Pancreas (tissue), 10 donors: ENCODE measurements around the gene CEL. TPM values are rescaled to one million over a fixed set of nuclear protein-coding genes. Genes with fewer than 3 reads are reported as not detected.
"Not testable (repeated sequence)": the region's sequence is repeated elsewhere in the genome, so short reads cannot be mapped to it uniquely, and the experiment has no call there.

ENCODE experiments used
- ATAC-seq, 4 donors: fragments of 200-7000 bp; cut with Tn5 transposase; one replicate each; pipeline versions ENCODE4 v1.8.0 to v1.9.1; 2020; ENCODE audit warnings: mild to moderate bottlenecking in 4 of 4, moderate library complexity in 4 of 4
- DNase-seq, 6 donors: peaks; one replicate each; pipeline ENCODE4 v3.0.0-alpha.2; 2020
- FAIRE-seq: peaks from 2 replicates; lab custom pipeline; 2012; peaks lifted over from hg19 to GRCh38; lab: Jason Lieb, UNC
- H3K27ac ChIP-seq, 4 donors: fragments of 200-600 bp; sonication (generic); 1 replicate in 3 of 4; 2 replicates in 1 of 4; pipeline versions ENCODE4 v1.5.0 to v1.8.0; 2020
- H3K27me3 ChIP-seq, 4 donors: fragments of 200-600 bp; one replicate each; pipeline ENCODE4 v1.8.0; 2021
- H3K36me3 ChIP-seq, 3 donors: fragments of 200-600 bp; sonication (generic) in 1 of 3; one replicate each; pipeline versions ENCODE4 v1.5.0 to v1.8.0; 2020 to 2021
- H3K4me1 ChIP-seq, 3 donors: fragments of 200-600 bp; one replicate each; pipeline ENCODE4 v1.8.0; 2021
- H3K4me3 ChIP-seq, 4 donors: fragments of 200-600 bp; sonication (generic) in 2 of 4; one replicate each; pipeline versions ENCODE4 v1.5.0 to v1.8.0; 2020 to 2021
- H3K9me3 ChIP-seq, 4 donors: fragments of 200-600 bp; one replicate each; pipeline ENCODE4 v1.8.0; 2021
- WGBS, 2 donors: extraction: QIAGEN DNeasy Blood & Tissue Kit; methylation state at CpG; one replicate each; pipeline ENCODE4 v1.1.7; 2013; 5-methylcytosine and 5-hydroxymethylcytosine counted together
- intact Hi-C, 3 donors: fragments of 100-400 bp; cut with DNase I; formaldehyde crosslinking; loops; one replicate each; pipeline versions ENCODE4 v1.11.1 to v1.14.2; 2022
- polyA plus RNA-seq, 2 donors: library from polyadenylated mRNA; stranded (reverse); fragments of 200-250 nt; gene quantifications; one replicate each; pipeline ENCODE4 v1.2.3, GENCODE V29; 2013
- total RNA-seq, 6 donors: library from RNA; stranded (reverse); fragmentation: NEBNext Ultra II Directional in 4 of 6; extraction: Animal tissue kit (Norgen Biotek cat#: 25700) in 4 of 6; gene quantifications; one replicate each; pipeline versions ENCODE4 v1.2.1 to v1.2.4, GENCODE V29; 2021 to 2023
- TF ChIP-seq, protein P1 (sequence below), 4 donors: fragments of 200-600 bp; sonication (generic) in 3 of 4; IDR thresholded peaks; one replicate each; pipeline versions ENCODE4 v1.5.0 to v1.8.0; 2021; ENCODE audit warnings: antibody characterized with exemption in 4 of 4
- donor health status: healthy with polysubstance abuse.
- donor health status: DM: no; HTN: no; CAD: no; lungs with moderate emphysema.
- donor health status: DM: no; HTN: no; CAD: no.
- donor health status: control.
- donor health status: control.
- donor health status: Bipolar disorder and iron deficiency.
- donor health status: DM: yes; HTN: yes; CAD: no.
- donor health status: DM: no; HTN: no; CAD: no.
- donor health status: DM: no; HTN: no; CAD: no.
- donor health status: DM: yes; HTN: yes; CAD: no.

CEL gene
- total and polyA plus RNA-seq, 8 donors = 2,560 to 24,413 (median 16,465) TPM

DNA sequence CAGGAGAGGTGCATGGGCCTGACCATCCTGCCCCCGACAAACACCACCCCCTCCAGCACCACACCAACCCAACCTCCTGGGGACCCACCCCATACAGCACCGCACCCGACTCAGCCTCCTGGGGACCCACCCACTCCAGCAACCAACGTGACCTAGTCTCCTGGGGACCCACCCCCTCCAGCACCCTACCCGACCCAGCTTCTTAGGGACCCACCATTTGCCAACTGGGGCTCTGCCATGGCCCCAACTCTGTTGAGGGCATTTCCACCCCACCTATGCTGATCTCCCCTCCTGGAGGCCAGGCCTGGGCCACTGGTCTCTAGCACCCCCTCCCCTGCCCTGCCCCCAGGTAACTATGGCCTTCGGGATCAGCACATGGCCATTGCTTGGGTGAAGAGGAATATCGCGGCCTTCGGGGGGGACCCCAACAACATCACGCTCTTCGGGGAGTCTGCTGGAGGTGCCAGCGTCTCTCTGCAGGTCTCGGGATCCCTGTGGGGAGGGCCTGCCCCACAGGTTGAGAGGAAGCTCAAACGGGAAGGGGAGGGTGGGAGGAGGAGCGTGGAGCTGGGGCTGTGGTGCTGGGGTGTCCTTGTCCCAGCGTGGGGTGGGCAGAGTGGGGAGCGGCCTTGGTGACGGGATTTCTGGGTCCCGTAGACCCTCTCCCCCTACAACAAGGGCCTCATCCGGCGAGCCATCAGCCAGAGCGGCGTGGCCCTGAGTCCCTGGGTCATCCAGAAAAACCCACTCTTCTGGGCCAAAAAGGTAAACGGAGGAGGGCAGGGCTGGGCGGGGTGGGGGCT is 4.6 kb downstream of the CEL start:
- DNase-seq = peak in 4 of 6 donors; percentile 63 to 85 (median 70)
- Histone ChIP-seq H3K9me3 (no peaks in the 10 kb centered on the region), H3K36me3 (peaks cover 0 to 46% (median 20%) of the 10 kb centered on the region in 3 donors), H3K27me3 (no peaks in the 10 kb centered on the region), H3K27ac (peak overlapping the region; percentile 30 to 86 (median 74)), H3K4me3 (peak overlapping the region in 3 of 4 donors; percentile 49 to 61 (median 55)), H3K4me1 (no peaks in the 10 kb centered on the region)
- peak in 2 of 4 donors; percentile 0 to 2 for ATAC-seq
- intact Hi-C loops = no loop called here
- no peak for FAIRE-seq
- WGBS, 2 donors = 36 to 48% methylated on average over 23 to 25 of the region's 25 CpGs
- TF ChIP-seq, protein P1, sequence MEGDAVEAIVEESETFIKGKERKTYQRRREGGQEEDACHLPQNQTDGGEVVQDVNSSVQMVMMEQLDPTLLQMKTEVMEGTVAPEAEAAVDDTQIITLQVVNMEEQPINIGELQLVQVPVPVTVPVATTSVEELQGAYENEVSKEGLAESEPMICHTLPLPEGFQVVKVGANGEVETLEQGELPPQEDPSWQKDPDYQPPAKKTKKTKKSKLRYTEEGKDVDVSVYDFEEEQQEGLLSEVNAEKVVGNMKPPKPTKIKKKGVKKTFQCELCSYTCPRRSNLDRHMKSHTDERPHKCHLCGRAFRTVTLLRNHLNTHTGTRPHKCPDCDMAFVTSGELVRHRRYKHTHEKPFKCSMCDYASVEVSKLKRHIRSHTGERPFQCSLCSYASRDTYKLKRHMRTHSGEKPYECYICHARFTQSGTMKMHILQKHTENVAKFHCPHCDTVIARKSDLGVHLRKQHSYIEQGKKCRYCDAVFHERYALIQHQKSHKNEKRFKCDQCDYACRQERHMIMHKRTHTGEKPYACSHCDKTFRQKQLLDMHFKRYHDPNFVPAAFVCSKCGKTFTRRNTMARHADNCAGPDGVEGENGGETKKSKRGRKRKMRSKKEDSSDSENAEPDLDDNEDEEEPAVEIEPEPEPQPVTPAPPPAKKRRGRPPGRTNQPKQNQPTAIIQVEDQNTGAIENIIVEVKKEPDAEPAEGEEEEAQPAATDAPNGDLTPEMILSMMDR (IDR thresholded peaks at IDR 0.05) = no peak

DNA sequence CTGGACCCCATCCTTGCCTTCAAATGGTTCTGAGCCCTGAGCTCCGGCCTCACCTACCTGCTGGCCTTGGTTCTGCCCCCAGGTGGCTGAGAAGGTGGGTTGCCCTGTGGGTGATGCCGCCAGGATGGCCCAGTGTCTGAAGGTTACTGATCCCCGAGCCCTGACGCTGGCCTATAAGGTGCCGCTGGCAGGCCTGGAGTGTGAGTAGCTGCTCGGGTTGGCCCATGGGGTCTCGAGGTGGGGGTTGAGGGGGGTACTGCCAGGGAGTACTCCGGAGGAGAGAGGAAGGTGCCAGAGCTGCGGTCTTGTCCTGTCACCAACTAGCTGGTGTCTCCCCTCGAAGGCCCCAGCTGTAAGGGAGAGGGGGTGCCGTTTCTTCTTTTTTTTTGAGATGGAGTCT is 5.2 kb downstream of the CEL start:
- Histone ChIP-seq H3K4me1 (no peaks in the 10 kb centered on the region), H3K9me3 (no peaks in the 10 kb centered on the region), H3K27me3 (no peaks in the 10 kb centered on the region), H3K27ac (peak overlapping the region in 3 of 4 donors; percentile 66 to 86 (median 82)), H3K4me3 (peak overlapping the region in 3 of 4 donors; percentile 49 to 61 (median 55)), H3K36me3 (peaks cover 0 to 46% (median 20%) of the 10 kb centered on the region in 3 donors)
- intact Hi-C loops = no loop called here
- ATAC-seq = peak in 2 of 4 donors; percentile 0 to 1
- FAIRE-seq = no peak
- TF ChIP-seq, protein P1 (IDR thresholded peaks at IDR 0.05) = no peak
- WGBS, 2 donors = 33 to 42% methylated on average over 11 of the region's 11 CpGs
- peak in 4 of 6 donors; percentile 65 to 87 (median 69) for DNase-seq

DNA sequence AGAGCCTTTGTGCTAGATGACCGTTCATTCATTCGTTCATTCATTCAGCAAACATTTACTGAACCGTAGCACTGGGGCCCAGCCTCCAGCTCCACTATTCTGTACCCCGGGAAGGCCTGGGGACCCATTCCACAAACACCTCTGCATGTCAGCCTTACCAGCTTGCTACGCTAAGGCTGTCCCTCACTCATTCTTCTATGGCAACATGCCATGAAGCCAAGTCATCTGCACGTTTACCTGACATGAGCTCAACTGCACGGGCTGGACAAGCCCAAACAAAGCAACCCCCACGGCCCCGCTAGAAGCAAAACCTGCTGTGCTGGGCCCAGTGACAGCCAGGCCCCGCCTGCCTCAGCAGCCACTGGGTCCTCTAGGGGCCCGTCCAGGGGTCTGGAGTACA is 6.0 kb downstream of the CEL start:
- peak overlapping the region in 3 of 4 donors; percentile 49 to 61 (median 55) for H3K4me3 ChIP-seq
- H3K27ac ChIP-seq = peak overlapping the region in 1 of 4 donors; percentile 86
- peaks cover 0 to 46% (median 20%) of the 10 kb centered on the region in 3 donors for H3K36me3 ChIP-seq
- 35 to 38% methylated on average over 11 of the region's 11 CpGs for WGBS, 2 donors
- intact Hi-C loops = no loop called here
- H3K27me3 ChIP-seq = no peaks in the 10 kb centered on the region
- no peaks in the 10 kb centered on the region for H3K9me3 ChIP-seq
- DNase-seq = peak in 4 of 6 donors; percentile 52 to 66 (median 58)
- ATAC-seq = no peak
- no peaks in the 10 kb centered on the region for H3K4me1 ChIP-seq
- no peak for FAIRE-seq
- TF ChIP-seq, protein P1 (IDR thresholded peaks at IDR 0.05) = no peak

DNA sequence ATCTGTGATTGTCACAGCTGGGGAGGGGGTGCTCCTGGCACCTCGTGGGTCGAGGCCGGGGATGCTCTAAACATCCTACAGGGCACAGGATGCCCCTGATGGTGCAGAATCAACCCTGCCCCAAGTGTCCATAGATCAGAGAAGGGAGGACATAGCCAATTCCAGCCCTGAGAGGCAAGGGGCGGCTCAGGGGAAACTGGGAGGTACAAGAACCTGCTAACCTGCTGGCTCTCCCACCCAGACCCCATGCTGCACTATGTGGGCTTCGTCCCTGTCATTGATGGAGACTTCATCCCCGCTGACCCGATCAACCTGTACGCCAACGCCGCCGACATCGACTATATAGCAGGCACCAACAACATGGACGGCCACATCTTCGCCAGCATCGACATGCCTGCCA is 6.7 kb downstream of the CEL start:
- H3K4me3 ChIP-seq = peak overlapping the region in 3 of 4 donors; percentile 49 to 61 (median 55)
- intact Hi-C loops, ATAC-seq, H3K9me3 ChIP-seq, FAIRE-seq, H3K4me1 ChIP-seq, H3K27ac ChIP-seq, H3K27me3 ChIP-seq: not testable (repeated sequence)
- H3K36me3 ChIP-seq = peaks cover 0 to 41% (median 20%) of the 10 kb centered on the region in 3 donors
- WGBS, 2 donors = 29 to 39% methylated on average over 1 to 3 of the region's 15 CpGs
- DNase-seq = peak in 1 of 6 donors; percentile 68

DNA sequence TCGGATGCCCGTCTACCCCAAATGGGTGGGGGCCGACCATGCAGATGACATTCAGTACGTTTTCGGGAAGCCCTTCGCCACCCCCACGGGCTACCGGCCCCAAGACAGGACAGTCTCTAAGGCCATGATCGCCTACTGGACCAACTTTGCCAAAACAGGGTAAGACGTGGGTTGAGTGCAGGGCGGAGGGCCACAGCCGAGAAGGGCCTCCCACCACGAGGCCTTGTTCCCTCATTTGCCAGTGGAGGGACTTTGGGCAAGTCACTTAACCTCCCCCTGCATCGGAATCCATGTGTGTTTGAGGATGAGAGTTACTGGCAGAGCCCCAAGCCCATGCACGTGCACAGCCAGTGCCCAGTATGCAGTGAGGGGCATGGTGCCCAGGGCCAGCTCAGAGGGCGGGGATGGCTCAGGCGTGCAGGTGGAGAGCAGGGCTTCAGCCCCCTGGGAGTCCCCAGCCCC is 8.8 kb downstream of the CEL start:
- FAIRE-seq, intact Hi-C loops, H3K4me3 ChIP-seq, H3K4me1 ChIP-seq, H3K27me3 ChIP-seq, H3K9me3 ChIP-seq: not testable (repeated sequence)
- ATAC-seq (peak; percentile 12 to 28 (median 17)), DNase-seq (peak; percentile 65 to 90 (median 80))
- Histone ChIP-seq H3K36me3 (peaks cover 0 to 24% (median 9%) of the 10 kb centered on the region in 3 donors), H3K27ac (peak overlapping the region in 1 of 4 donors; percentile 19)
- 38 to 49% methylated on average over 16 to 17 of the region's 17 CpGs for WGBS, 2 donors

DNA sequence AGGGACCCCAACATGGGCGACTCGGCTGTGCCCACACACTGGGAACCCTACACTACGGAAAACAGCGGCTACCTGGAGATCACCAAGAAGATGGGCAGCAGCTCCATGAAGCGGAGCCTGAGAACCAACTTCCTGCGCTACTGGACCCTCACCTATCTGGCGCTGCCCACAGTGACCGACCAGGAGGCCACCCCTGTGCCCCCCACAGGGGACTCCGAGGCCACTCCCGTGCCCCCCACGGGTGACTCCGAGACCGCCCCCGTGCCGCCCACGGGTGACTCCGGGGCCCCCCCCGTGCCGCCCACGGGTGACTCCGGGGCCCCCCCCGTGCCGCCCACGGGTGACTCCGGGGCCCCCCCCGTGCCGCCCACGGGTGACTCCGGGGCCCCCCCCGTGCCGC is 9.2 kb downstream of the CEL start:
- FAIRE-seq, intact Hi-C loops, H3K4me3 ChIP-seq, H3K9me3 ChIP-seq, H3K4me1 ChIP-seq, H3K27me3 ChIP-seq: not testable (repeated sequence)
- Histone ChIP-seq H3K27ac (peak overlapping the region in 1 of 4 donors; percentile 19), H3K36me3 (peaks cover 0 to 20% (median 4%) of the 10 kb centered on the region in 3 donors)
- 48 to 56% methylated on average over 13 to 23 of the region's 31 CpGs for WGBS, 2 donors
- ATAC-seq (peak in 1 of 4 donors; percentile 0), DNase-seq (peak in 3 of 6 donors; percentile 61 to 88 (median 65))
